Calu3 (cell line): ENCODE data around the gene SLC11A2. TPM values are rescaled to one million over a fixed set of nuclear protein-coding genes. Genes with fewer than 3 reads are reported as not detected.

Experiments
- BruUV-seq: library from RNA; stranded (reverse); fragments of 400-500 nt; replicated peaks from 2 replicates; lab custom pipeline; 2021; lab: Mats Ljungman, UMichigan
- CTCF ChIA-PET: fragments of 300-600 bp; sonication (Branson Sonifier 250); formaldehyde crosslinking; loops from one replicate; lab custom pipeline; 2022; ENCODE audit warnings: antibody characterized with exemption; lab: Charles Lee
- DNase-seq: peaks from one replicate; pipeline ENCODE4 v3.0.0; 2022
- H3K27ac Mint-ChIP-seq: one replicate; pipeline ENCODE4 v1.8.0; 2022; ENCODE audit warnings: mixed read lengths; ENCODE audit not compliant: unreplicated experiment
- H3K27me3 Mint-ChIP-seq: one replicate; pipeline ENCODE4 v1.8.0; 2022; ENCODE audit warnings: mixed read lengths; ENCODE audit not compliant: unreplicated experiment
- H3K36me3 Mint-ChIP-seq: one replicate; pipeline ENCODE4 v1.8.0; 2022; ENCODE audit warnings: mild to moderate bottlenecking, moderate library complexity, mixed read lengths; ENCODE audit not compliant: insufficient read depth, unreplicated experiment
- H3K4me1 Mint-ChIP-seq: one replicate; pipeline ENCODE4 v1.8.0; 2022; ENCODE audit warnings: mild to moderate bottlenecking, low read depth, mixed read lengths; ENCODE audit not compliant: unreplicated experiment
- H3K4me3 Mint-ChIP-seq: one replicate; pipeline ENCODE4 v1.8.0; 2022; ENCODE audit warnings: mild to moderate bottlenecking, low read depth, moderate library complexity, mixed read lengths; ENCODE audit not compliant: unreplicated experiment
- H3K9me3 Mint-ChIP-seq: one replicate; pipeline ENCODE4 v1.8.0; 2022; ENCODE audit warnings: low read depth, mixed read lengths; ENCODE audit not compliant: unreplicated experiment
- intact Hi-C: fragments of 100-400 bp; cut with micrococcal nuclease; formaldehyde crosslinking; loops from one replicate; pipeline ENCODE4 v1.10.0; 2022; ENCODE audit not compliant: unreplicated experiment
- total RNA-seq: library from RNA; stranded (reverse); gene quantifications from 2 replicates; pipeline ENCODE4 v1.2.3, GENCODE V29; 2022
- TF ChIP-seq, protein P1 (sequence below): fragments of 200-600 bp; IDR thresholded peaks from one replicate; pipeline ENCODE4 v1.8.0; 2022; ENCODE audit warnings: antibody characterized with exemption; ENCODE audit not compliant: unreplicated experiment

SLC11A2 gene
- total RNA-seq, 1 experiment from 2014 or later, result 51.3 TPM

DNA sequence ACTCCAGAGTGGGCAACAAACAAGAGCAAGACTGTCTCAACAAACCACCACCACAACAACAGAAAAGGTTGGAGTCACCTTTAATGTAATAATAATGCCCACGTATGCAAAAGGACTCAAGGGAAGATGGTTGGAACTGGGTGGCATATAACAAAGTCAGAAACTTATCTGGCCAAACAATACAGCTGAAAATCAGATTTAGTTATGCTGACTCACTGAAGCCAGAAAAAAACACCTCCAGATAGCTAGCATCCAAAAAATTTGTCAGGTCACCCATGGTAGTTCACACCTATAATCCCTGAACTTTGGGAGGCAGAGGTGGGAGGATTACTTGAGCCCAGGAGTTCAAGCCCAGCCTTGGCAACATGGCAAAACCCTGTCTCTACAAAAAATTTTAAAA, 24.4 kb downstream of the SLC11A2 start:
- no peak overlapping the region for H3K4me3 Mint-ChIP-seq
- no peaks in the 10 kb centered on the region for H3K9me3 Mint-ChIP-seq
- peaks cover 29% of the 10 kb centered on the region for H3K36me3 Mint-ChIP-seq
- H3K27me3 Mint-ChIP-seq, result no peaks in the 10 kb centered on the region
- DNase-seq, result no peak
- H3K27ac Mint-ChIP-seq, result no peak overlapping the region
- CTCF ChIA-PET, result no interaction called here
- intact Hi-C loops, result no loop called here
- H3K4me1 Mint-ChIP-seq, result peaks cover 13% of the 10 kb centered on the region
- TF ChIP-seq, protein P1, sequence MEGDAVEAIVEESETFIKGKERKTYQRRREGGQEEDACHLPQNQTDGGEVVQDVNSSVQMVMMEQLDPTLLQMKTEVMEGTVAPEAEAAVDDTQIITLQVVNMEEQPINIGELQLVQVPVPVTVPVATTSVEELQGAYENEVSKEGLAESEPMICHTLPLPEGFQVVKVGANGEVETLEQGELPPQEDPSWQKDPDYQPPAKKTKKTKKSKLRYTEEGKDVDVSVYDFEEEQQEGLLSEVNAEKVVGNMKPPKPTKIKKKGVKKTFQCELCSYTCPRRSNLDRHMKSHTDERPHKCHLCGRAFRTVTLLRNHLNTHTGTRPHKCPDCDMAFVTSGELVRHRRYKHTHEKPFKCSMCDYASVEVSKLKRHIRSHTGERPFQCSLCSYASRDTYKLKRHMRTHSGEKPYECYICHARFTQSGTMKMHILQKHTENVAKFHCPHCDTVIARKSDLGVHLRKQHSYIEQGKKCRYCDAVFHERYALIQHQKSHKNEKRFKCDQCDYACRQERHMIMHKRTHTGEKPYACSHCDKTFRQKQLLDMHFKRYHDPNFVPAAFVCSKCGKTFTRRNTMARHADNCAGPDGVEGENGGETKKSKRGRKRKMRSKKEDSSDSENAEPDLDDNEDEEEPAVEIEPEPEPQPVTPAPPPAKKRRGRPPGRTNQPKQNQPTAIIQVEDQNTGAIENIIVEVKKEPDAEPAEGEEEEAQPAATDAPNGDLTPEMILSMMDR, result no peak
- no TSS peak for BruUV-seq

DNA sequence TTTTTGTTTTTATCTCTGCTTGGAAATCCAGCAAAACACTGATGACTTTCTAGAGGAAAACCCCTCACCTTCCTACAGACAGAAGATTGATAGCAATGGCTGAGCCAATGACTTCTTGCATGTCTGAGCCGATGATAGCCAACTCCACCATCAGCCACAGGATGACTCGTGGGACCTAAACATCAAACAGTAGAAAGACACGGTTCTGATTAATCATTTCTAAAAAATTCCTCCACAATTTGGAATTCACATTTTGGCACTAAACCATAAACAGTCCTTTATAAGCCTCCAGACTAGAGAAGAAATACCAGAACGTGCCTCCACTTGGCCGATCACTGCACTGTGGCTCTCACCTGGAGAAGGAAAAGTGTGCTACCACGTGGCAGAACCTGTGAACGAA, 25.9 kb downstream of the SLC11A2 start:
- no peaks in the 10 kb centered on the region for H3K9me3 Mint-ChIP-seq
- no peak overlapping the region for H3K27ac Mint-ChIP-seq
- no peaks in the 10 kb centered on the region for H3K27me3 Mint-ChIP-seq
- CTCF ChIA-PET, result no interaction called here
- TF ChIP-seq, protein P1, result no peak
- peaks cover 3% of the 10 kb centered on the region for H3K4me1 Mint-ChIP-seq
- no peak overlapping the region for H3K4me3 Mint-ChIP-seq
- BruUV-seq, result no TSS peak
- intact Hi-C loops, result no loop called here
- peaks cover 21% of the 10 kb centered on the region for H3K36me3 Mint-ChIP-seq
- no peak for DNase-seq

DNA sequence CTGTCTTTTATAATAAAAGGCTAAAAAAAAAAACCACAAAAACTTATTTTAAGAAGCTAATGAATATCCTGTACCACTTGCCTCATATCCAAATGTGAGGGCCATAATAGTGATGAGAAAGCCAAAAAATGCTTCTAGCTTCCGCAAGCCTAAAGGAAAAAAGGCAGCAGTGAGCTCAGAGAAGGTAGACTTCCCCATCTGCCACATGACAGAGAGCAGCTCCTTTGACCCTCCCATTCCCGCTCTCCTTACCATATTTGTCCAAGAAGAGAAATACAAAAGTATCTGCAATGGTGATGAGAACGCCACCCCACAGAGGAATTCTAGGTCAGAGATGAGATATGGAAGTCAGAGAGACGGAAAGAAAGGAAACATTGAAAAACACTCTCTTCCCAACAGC, 27.1 kb downstream of the SLC11A2 start:
- H3K27me3 Mint-ChIP-seq, result no peaks in the 10 kb centered on the region
- TF ChIP-seq, protein P1, result no peak
- intact Hi-C loops, result no loop called here
- no peak for DNase-seq
- H3K36me3 Mint-ChIP-seq, result peaks cover 22% of the 10 kb centered on the region
- BruUV-seq, result no TSS peak
- H3K4me3 Mint-ChIP-seq, result no peak overlapping the region
- no peaks in the 10 kb centered on the region for H3K9me3 Mint-ChIP-seq
- CTCF ChIA-PET, result no interaction called here
- H3K4me1 Mint-ChIP-seq, result no peaks in the 10 kb centered on the region
- no peak overlapping the region for H3K27ac Mint-ChIP-seq

DNA sequence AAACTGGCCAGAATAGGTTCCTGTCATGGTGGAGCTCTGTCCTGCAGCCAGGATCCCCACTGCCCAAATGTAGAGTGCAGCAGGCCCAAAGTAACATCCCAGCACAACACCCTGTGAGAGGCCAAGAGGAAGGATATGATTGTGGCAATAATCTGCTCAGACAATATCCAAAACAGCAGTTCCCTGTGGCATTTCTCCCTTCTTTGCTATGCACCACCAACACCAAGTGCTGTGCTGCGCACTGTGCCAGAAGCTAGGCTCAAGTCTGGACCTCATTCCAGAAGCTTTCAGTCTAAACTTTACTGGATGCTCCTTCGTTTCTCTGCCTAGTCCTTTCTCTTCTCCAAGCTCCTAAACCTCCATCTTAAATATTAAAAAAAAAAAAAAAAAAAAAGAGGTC, 33.4 kb downstream of the SLC11A2 start:
- Mint-ChIP-seq H3K4me3 (no peak overlapping the region), H3K4me1 (no peaks in the 10 kb centered on the region), H3K9me3 (no peaks in the 10 kb centered on the region), H3K36me3 (peaks cover 22% of the 10 kb centered on the region), H3K27me3 (no peaks in the 10 kb centered on the region), H3K27ac (no peak overlapping the region)
- TF ChIP-seq, protein P1, result no peak
- no peak for DNase-seq
- intact Hi-C loops, result no loop called here
- BruUV-seq, result no TSS peak
- CTCF ChIA-PET, result no interaction called here
